Retinal pigment epithelial cell (primary cell): ENCODE data around the gene LHX5.
A peak's percentile ranks its signal among the peaks of the same experiment; 100 is the strongest.

Source experiments
- DNase-seq: peaks from one replicate; pipeline ENCODE4 v3.0.0-alpha.2; 2010; ENCODE audit warnings: low read depth
- H3K4me3 ChIP-seq: 2 replicates; pipeline ENCODE4 v1.5.1; 2011; ENCODE audit warnings: mild to moderate bottlenecking, low read length, control low read depth, moderate library complexity
- CTCF ChIP-seq: conservative IDR thresholded peaks from 2 replicates; pipeline ENCODE4 v1.5.1; 2011; ENCODE audit warnings: low read depth, low read length, control low read depth, inconsistent platforms

LHX5 gene

GRCh38 chr12:113420996-113421595 is 50.6 kb downstream of the LHX5 start:
- no peak for DNase-seq
- TF ChIP-seq CTCF, result no peak
- no peak overlapping the region for H3K4me3 ChIP-seq

GRCh38 chr12:113418213-113418879 is 53.3 kb downstream of the LHX5 start:
- peak; percentile 24 for DNase-seq
- TF ChIP-seq CTCF, result no peak

GRCh38 chr12:113416091-113416754 is 55.4 kb downstream of the LHX5 start:
- no peak for TF ChIP-seq CTCF
- no peak for DNase-seq
- H3K4me3 ChIP-seq, result no peak overlapping the region

More at GRCh38 chr12:113418213-113418879, 53.3 kb downstream of the LHX5 start:
- H3K4me3 ChIP-seq, result no peak overlapping the region

GRCh38 chr12:113414519-113415038 is 57.1 kb downstream of the LHX5 start:
- no peak for TF ChIP-seq CTCF
- no peak for DNase-seq
- H3K4me3 ChIP-seq, result no peak overlapping the region

GRCh38 chr12:113413488-113413939 is 58.2 kb downstream of the LHX5 start:
- no peak overlapping the region for H3K4me3 ChIP-seq
- no peak for TF ChIP-seq CTCF
- no peak for DNase-seq
